ENCODE data around the gene CNTN1. TPM values are rescaled to one million over a fixed set of nuclear protein-coding genes. Genes with fewer than 3 reads are reported as not detected.
A peak's percentile ranks its signal among the peaks of the same experiment; 100 is the strongest.

CNTN1 gene
- total RNA-seq, 1 experiment from 2014 or later = 6.5 TPM

- DNase-seq = no peak
- Histone ChIP-seq H3K23ac (ENCODE audit: insufficient read length, low read depth, low read length) (no peak overlapping the region), H2BK5ac (ENCODE audit: insufficient read length, low read length) (no peak overlapping the region), H3K4me2 (ENCODE audit: insufficient read depth, insufficient read length, low read length) (no peak overlapping the region), H4K91ac (ENCODE audit: insufficient read length, low read depth, low read length) (no peak overlapping the region), H3K27me3 (ENCODE audit: insufficient read depth, low read length) (no peaks in the 10 kb centered on the region), H3K14ac (ENCODE audit: insufficient read depth, low read length) (no peak overlapping the region), H4K8ac (replicated peaks; ENCODE audit: insufficient read length, low read depth, low read length) (no peak overlapping the region), H4K20me1 (ENCODE audit: control insufficient read depth, insufficient read depth, insufficient read length) (no peaks in the 10 kb centered on the region), H3K4ac (ENCODE audit: low read depth, low read length) (no peak overlapping the region), H4K5ac (ENCODE audit: insufficient read length, low read depth, low read length) (no peak overlapping the region), H3K27ac (ENCODE audit: insufficient read length, low read depth, low read length) (no peak overlapping the region), H3K79me2 (ENCODE audit: insufficient read depth, low read length) (no peaks in the 10 kb centered on the region), H2BK12ac (ENCODE audit: insufficient read length, low read depth, low read length) (no peak overlapping the region), H2AK5ac (ENCODE audit: insufficient read length, low read length) (no peak overlapping the region), H3K9ac (ENCODE audit: extremely low read depth, insufficient read length, low read length) (no peak overlapping the region), H3K4me1 (ENCODE audit: insufficient read depth, low read length) (no peaks in the 10 kb centered on the region; the same call in 1 of the 2 replicates), H2AFZ (ENCODE audit: low read length) (no peak overlapping the region), H3K56ac (ENCODE audit: insufficient read length, low read depth, low read length) (no peak overlapping the region), H3T11ph (ENCODE audit: low read length) (no peak overlapping the region), H3K18ac (ENCODE audit: insufficient read length, low read depth, low read length) (no peak overlapping the region), H2BK15ac (ENCODE audit: low read depth, low read length) (no peak overlapping the region), H3K23me2 (ENCODE audit: insufficient read length, low read depth, low read length, poor library complexity, severe bottlenecking) (no peaks in the 10 kb centered on the region), H2BK120ac (ENCODE audit: low read depth, low read length, poor library complexity, severe bottlenecking) (no peak overlapping the region), H3K9me3 (ENCODE audit: control insufficient read depth, low read depth, low read length) (no peaks in the 10 kb centered on the region), H2BK20ac (ENCODE audit: low read depth, low read length, poor library complexity, severe bottlenecking) (no peak overlapping the region), H3K79me1 (ENCODE audit: insufficient read depth, low read depth, low read length, poor library complexity, severe bottlenecking) (no peaks in the 10 kb centered on the region)
- no peak overlapping the region for H3K27ac Mint-ChIP-seq
- no peaks in the 10 kb centered on the region for H3K27me3 Mint-ChIP-seq (ENCODE audit: low read depth)
- peak; percentile 61 for TF ChIP-seq CTCF (conservative IDR thresholded peaks at IDR 0.05)
- H3K9me3 Mint-ChIP-seq = peaks cover 6 to 10% of the 10 kb centered on the region in 2 experiments
- H3K36me3 Mint-ChIP-seq (ENCODE audit: insufficient read depth in 1 of 3, low read depth in 3 of 3) = peaks cover 0 to 11% (median 6%) of the 10 kb centered on the region in 3 experiments; a peak in 5 of 7 replicates
- H3K4me1 Mint-ChIP-seq = peaks cover 19 to 27% of the 10 kb centered on the region in 2 experiments
- no peak overlapping the region for H3K4me3 Mint-ChIP-seq
These were observed 53.1 kb downstream of the CNTN1 start for GRCh38 chr12:40745386-40745785.

Data from H9 (cell line).